NCI-H1048 (cell line): ENCODE measurements around the gene RPUSD1.
"Not testable (repeated sequence)": the region's sequence is repeated elsewhere in the genome, so short reads cannot be mapped to it uniquely, and the experiment has no call there.

Experiments
- DNase-seq: peaks from one replicate; lab custom pipeline; 2025; lab: John Stamatoyannopoulos, UW

RPUSD1 gene

GRCh38 chr16:766008-766819, 22.0 kb downstream of the RPUSD1 start:
- DNase-seq, result no peak

GRCh38 chr16:765488-765865, 22.7 kb downstream of the RPUSD1 start:
- no peak for DNase-seq

DNA sequence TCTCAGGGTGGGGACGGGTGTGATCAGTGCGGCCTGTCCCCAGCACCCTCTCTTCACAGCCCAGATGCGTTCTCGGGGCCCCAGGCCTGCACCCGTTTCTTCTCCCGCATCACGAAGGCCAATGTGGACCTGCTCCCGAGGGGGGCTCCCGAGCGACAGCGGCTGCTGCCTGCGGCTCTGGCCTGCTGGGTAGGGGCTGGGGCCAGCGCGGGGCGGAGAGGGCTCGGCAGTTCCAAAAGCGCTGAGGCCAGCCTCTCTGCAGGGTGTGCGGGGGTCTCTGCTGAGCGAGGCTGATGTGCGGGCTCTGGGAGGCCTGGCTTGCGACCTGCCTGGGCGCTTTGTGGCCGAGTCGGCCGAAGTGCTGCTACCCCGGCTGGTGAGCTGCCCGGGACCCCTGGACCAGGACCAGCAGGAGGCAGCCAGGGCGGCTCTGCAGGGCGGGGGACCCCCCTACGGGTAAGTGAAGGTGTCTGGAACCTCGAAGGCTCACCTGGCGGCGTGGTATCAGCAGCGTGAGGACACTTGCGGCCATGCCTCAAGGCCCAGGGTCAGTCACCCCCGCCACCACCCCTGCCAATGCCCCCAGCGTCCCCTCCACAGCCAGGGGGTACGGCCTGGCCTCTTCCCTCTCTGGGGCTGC, 23.2 kb downstream of the RPUSD1 start:
- DNase-seq, result no peak

DNA sequence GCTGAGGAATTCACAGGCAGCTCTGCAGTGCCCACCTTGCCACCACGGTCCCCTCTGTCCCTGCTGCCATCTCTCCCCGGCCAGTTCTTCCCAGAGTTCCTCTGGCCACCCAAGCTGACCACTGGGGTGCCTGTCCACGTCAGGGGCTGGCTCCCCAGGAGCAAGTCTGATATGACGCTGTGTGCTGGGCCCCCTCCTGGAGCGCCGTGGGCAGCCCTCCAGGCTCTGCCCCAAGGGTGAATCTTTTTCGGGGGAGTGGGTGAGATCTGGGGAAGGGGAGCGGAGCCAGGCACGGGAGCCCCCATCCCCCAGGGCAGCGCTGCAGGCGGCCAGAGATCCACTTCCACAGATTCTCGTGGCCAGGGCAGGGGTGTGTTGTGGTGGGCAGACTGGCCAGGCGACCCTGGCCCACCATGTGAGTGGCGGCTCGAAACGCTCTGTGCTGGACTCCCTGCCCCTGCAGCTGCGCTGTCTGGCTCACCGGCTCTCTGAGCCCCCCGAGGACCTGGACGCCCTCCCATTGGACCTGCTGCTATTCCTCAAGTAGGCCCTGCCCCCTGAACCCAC, 23.9 kb downstream of the RPUSD1 start:
- no peak for DNase-seq

GRCh38 chr16:763369-764183, 24.6 kb downstream of the RPUSD1 start:
- DNase-seq, result no peak

DNA sequence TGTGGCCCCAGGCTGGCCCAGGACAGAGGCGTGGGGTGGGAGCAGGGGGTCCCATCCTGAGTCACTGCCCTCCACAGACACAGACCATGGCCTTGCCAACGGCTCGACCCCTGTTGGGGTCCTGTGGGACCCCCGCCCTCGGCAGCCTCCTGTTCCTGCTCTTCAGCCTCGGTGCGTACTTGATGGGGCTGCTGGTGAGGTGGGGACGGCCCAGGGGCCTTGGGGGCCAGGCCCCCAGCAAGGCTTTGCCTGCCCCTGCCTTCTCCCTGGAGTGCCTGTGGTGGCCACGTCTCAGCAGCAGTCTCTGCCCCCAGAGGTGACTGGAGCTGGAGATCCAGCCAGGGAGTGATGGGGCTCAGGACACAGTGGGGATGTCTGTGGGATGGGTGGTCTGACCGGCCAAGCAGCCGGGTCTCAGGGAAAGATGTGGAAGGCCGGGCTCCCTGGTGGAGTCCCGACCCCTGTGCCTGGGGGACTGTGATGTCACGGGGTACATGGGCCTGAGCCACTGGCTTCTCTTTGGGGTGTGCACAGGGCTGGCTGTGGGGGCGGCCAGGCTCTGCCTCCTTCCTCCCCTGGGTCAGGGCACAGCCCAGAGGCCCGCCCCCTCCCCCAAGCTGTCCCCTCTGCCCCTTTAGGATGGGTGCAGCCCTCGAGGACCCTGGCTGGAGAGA, 25.4 kb downstream of the RPUSD1 start:
- DNase-seq, result no peak

- DNase-seq, result no peak
Observed at GRCh38 chr16:761625-762513, 26.3 kb downstream of the RPUSD1 start.

GRCh38 chr16:760545-761343, 27.4 kb downstream of the RPUSD1 start, which contains the start of gene MSLN:
Gene MSLN (plus strand): TSS chr16:760734. CDS start chr16:762681, 1,947 bp downstream.
- DNase-seq, result no peak

GRCh38 chr16:760065-760464, 28.1 kb downstream of the RPUSD1 start:
- no peak for DNase-seq

- DNase-seq, result no peak
Observed at GRCh38 chr16:759110-759910, 28.9 kb downstream of the RPUSD1 start.

DNA sequence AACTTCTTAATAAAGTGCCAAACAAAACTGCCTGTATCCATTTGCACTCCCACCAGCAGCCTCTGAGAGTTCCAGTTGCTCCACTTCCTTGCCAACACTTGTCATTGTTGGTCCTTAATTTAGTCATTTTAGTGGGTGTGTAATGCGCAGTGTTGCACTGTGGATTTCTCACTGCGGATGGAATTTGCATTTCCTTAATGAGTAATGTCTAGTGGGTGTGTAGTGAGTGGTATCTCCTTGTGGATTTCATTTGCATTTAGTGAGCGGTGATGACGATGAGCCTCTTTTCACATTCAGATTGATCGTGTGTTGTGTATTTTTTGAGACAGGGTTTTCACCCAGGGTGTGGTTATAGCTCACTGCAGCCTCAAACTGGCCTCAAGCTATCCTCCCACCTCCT, 31.8 kb downstream of the RPUSD1 start:
- no peak for DNase-seq

GRCh38 chr16:754656-755055, 33.5 kb downstream of the RPUSD1 start:
- DNase-seq, result no peak

DNA sequence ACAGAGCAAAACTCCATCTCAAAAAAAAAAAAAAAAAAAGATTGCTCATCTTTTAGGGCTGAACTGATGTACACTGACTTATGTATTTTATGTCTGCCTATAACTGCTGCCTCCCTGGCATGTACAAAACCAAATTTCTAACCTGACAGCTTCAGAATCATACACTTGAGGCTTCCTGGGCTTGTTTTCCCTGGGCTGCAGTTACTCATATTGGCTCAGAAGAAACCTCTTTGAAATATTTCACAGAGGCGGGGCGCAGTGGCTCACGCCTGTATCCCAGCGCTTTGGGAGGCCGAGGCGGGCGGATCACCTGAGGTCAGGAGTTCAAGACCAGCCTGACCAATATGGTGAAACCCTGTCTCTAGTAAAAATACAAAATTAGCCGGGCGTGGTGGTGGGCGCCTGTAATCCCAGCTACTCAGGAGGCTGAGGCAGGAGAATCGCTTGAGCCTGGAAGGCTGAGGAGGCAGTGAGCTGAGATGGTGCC, 34.0 kb downstream of the RPUSD1 start:
- not testable (repeated sequence) for DNase-seq

DNA sequence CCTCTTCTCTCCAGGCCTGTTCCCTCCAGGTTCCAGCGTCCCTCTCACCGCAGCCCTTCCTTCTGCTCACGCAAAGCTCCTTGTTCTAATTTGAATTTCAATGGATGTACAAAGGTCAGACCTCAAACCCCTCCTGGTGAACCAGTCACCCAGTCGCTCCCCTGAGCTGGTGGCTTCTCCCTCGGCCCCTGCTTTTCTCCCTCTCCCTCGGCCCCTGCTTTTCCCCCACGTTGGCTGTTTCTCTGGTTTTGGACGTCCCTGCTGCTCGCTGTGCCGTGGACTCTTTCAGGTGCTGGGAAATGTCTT, 36.2 kb downstream of the RPUSD1 start:
- DNase-seq, result no peak

DNA sequence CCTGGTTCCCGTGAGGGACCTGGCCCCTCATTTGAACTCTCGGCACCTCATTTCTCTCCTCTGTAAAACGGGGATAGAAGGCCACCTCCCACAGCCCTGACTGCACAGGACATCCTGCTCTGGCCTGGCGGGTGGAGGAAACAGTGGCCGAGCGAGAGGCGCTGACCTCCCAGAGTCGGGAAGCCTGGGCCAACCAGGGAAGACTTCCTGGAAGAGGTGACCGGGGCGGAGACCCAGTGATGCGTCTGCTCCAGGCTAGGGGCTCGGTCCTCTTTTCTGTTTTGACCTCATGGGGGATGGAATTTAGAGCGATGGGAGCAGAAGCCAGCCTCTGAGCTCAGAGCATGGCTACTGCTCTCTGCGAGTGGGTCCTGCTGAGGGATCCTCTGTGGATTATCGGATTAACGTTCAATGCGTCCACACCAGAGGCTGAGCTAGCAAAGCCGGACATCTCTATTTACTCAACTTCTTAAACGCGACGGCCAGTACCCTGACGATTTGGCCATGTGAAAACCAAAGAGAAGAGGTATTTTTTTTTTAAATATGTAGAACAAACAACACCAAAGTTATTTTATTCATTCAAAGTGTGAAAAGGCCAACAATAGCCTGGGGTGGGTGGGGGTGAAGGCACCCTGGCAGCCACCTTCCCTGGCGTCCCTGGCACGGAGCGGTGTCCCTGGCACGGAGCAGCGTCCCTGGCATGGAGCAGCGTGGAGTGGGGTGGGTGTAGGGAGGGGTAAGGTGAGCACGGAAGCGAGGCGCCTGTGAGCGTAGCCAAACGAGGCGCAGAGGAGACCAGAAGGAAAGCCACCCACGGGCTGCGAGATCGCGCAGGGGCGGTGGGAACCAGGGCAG, 36.8 kb downstream of the RPUSD1 start:
- no peak for DNase-seq

- no peak for DNase-seq
Observed at GRCh38 chr16:750485-750884, 37.7 kb downstream of the RPUSD1 start.

DNA sequence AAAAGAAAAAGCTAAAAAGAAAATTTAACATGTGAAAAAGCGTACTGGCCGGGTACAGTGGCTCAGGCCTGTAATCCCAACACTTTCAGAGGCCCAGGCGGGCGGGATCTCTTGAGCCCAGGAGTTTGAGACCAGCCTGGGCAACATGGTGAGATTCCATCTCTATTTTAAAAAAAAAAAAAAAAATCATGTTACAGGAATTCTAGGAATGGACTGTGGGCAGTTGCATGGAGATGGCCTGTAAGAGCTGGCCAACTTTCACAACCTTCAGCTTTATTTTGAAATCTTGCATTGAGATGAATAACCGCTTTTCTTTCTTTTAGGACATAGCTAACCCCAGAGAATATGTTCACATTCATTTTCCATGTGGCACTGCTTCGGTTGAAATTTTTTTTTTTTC, 39.2 kb downstream of the RPUSD1 start:
- no peak for DNase-seq
